Esophagus squamous epithelium (tissue), 4 donors: ENCODE data around the gene ZC3HAV1L.
"Not testable (repeated sequence)": the region's sequence is repeated elsewhere in the genome, so short reads cannot be mapped to it uniquely, and the experiment has no call there.

ENCODE experiments used
- CTCF ChIP-seq, 6 experiments: fragments of 450-650 bp in 4 of 6; fragments of 200-600 bp in 2 of 6; sonication (generic) in 2 of 6; IDR thresholded peaks; one replicate each; pipeline ENCODE4 v1.5.1; 2016 to 2019; ENCODE audit warnings: antibody characterized with exemption in 6 of 6, mild to moderate bottlenecking in 4 of 6, moderate library complexity in 4 of 6
- POLR2A ChIP-seq, 4 donors: fragments of 450-650 bp; IDR thresholded peaks; one replicate each; pipeline ENCODE4 v1.6.1; 2017; ENCODE audit warnings: antibody characterized with exemption in 4 of 4, mild to moderate bottlenecking in 4 of 4, moderate library complexity in 3 of 4

- TF ChIP-seq CTCF, POLR2A (IDR thresholded peaks at IDR 0.05): not testable (repeated sequence)
Measured at GRCh38 chr7:139025861-139026260, 10.0 kb downstream of the ZC3HAV1L start.
